GM12878 (cell line): ENCODE measurements around the gene SACM1L. TPM values are rescaled to one million over a fixed set of nuclear protein-coding genes. Genes with fewer than 3 reads are reported as not detected.

ENCODE experiments used
- ATAC-seq: fragments of 200-7000 bp; cut with Tn5 transposase; 3 replicates; pipeline ENCODE4 v1.9.1; 2020; ENCODE audit warnings: mild to moderate bottlenecking, moderate library complexity
- BruUV-seq: library from RNA; stranded (reverse); fragments of 400-500 nt; replicated peaks from 2 replicates; lab custom pipeline; 2021; lab: Mats Ljungman, UMichigan
- CTCF ChIA-PET: fragments of 300-600 bp; sonication (Branson Sonifier 250); formaldehyde crosslinking; extraction: SDS; loops from one replicate; lab custom pipeline; 2021; ENCODE audit warnings: inconsistent platforms; lab: Yijun Ruan, JAX
- POLR2A ChIA-PET: fragments of 350-600 bp; formaldehyde crosslinking; extraction: SDS; loops from one replicate; lab custom pipeline; 2021; ENCODE audit warnings: inconsistent platforms; lab: Charles Lee
- RAD21 ChIA-PET: fragments of 300-600 bp; sonication (Branson Sonifier 250); formaldehyde crosslinking; loops from one replicate; lab custom pipeline; 2023; ENCODE audit warnings: antibody characterized with exemption; ENCODE audit not compliant: unreplicated experiment; lab: Charles Lee
- SMC1A ChIA-PET: fragments of 300-600 bp; sonication (Branson Sonifier 250); formaldehyde crosslinking; loops from one replicate; lab custom pipeline; 2023; ENCODE audit not compliant: unreplicated experiment, uncharacterized antibody; lab: Charles Lee
- DNase-seq: peaks from one replicate; pipeline ENCODE4 v3.0.0-alpha.2; 2011; ENCODE audit warnings: low read depth, low spot score
- FAIRE-seq: peaks from 3 replicates; lab custom pipeline; 2011; peaks lifted over from hg19 to GRCh38; lab: Jason Lieb, UNC
- H2AFZ ChIP-seq: 2 replicates; pipeline ENCODE4 v1.6.0; 2011; ENCODE audit warnings: low read depth, low read length, control low read depth; ENCODE audit not compliant: control insufficient read depth
- H3K27ac ChIP-seq: 2 replicates; pipeline ENCODE4 v1.5.1; 2011; ENCODE audit warnings: control low read depth; ENCODE audit not compliant: control insufficient read depth, insufficient read depth
- H3K27me3 ChIP-seq, 2 experiments: replicated peaks in 1 of 2; 2 replicates each; pipeline versions ENCODE4 v1.6.0 to v1.6.1; 2011; ENCODE audit warnings: low read length in 1 of 2; ENCODE audit not compliant: control insufficient read depth in 2 of 2, insufficient read depth in 2 of 2
- H3K36me3 ChIP-seq, 2 experiments: 2 replicates each; pipeline ENCODE4 v1.5.1; 2011; ENCODE audit warnings: low read length in 1 of 2; ENCODE audit not compliant: control insufficient read depth in 2 of 2, insufficient read depth in 2 of 2
- H3K4me1 ChIP-seq: 2 replicates; pipeline ENCODE4 v1.6.1; 2011; ENCODE audit warnings: mild to moderate bottlenecking, low read length, moderate library complexity, mixed read lengths; ENCODE audit not compliant: control insufficient read depth, insufficient read depth
- H3K4me2 ChIP-seq: 2 replicates; pipeline ENCODE4 v1.6.0; 2011; ENCODE audit warnings: control low read depth; ENCODE audit not compliant: control insufficient read depth, insufficient read depth
- H3K4me3 ChIP-seq: fragments of 200-600 bp; sonication (generic); 2 replicates; pipeline ENCODE4 v1.5.1; 2016
- H3K79me2 ChIP-seq: 2 replicates; pipeline ENCODE4 v1.6.0; 2011; ENCODE audit warnings: low read length; ENCODE audit not compliant: control insufficient read depth, insufficient read depth
- H3K9ac ChIP-seq: 2 replicates; pipeline ENCODE4 v1.8.0; 2011; ENCODE audit warnings: low read length, control low read depth, mixed read lengths; ENCODE audit not compliant: control insufficient read depth, insufficient read depth
- H3K9me3 ChIP-seq: replicated peaks from 3 replicates; pipeline ENCODE4 v1.5.1; 2011; ENCODE audit warnings: mild to moderate bottlenecking, low read length; ENCODE audit not compliant: control insufficient read depth, insufficient read depth
- H4K20me1 ChIP-seq: 2 replicates; pipeline ENCODE4 v1.6.0; 2011; ENCODE audit not compliant: control insufficient read depth, insufficient read depth
- ATF7 ChIP-seq: fragments of 450-650 bp; IDR thresholded peaks from 2 replicates; pipeline ENCODE4 v1.6.1; 2016; ENCODE audit warnings: low read depth, mild to moderate bottlenecking
- BCL3 ChIP-seq: IDR thresholded peaks from 2 replicates; pipeline ENCODE4 v1.6.1; 2011; ENCODE audit warnings: borderline replicate concordance, low read depth, mild to moderate bottlenecking, moderate library complexity, low read length; ENCODE audit not compliant: insufficient read depth, poor library complexity, severe bottlenecking
- CREB1 ChIP-seq: IDR thresholded peaks from 2 replicates; pipeline ENCODE4 v1.6.1; 2012; ENCODE audit warnings: low read depth, mild to moderate bottlenecking, inconsistent platforms
- NKRF ChIP-seq: fragments of 450-650 bp; conservative IDR thresholded peaks from 2 replicates; pipeline ENCODE4 v1.6.1; 2017; ENCODE audit warnings: mild to moderate bottlenecking, moderate library complexity
- POU2F2 ChIP-seq: IDR thresholded peaks from 3 replicates; pipeline ENCODE4 v1.6.1; 2011; ENCODE audit warnings: low read depth, mild to moderate bottlenecking, low read length, borderline replicate concordance
- RELB ChIP-seq: fragments of 450-650 bp; IDR thresholded peaks from 2 replicates; pipeline ENCODE4 v1.6.1; 2017; ENCODE audit warnings: low read depth, mild to moderate bottlenecking, moderate library complexity
- REST ChIP-seq: IDR thresholded peaks from 2 replicates; pipeline ENCODE4 v1.6.1; 2012; ENCODE audit warnings: mild to moderate bottlenecking, low read depth, low read length
- SIN3A ChIP-seq: IDR thresholded peaks from 2 replicates; pipeline ENCODE4 v1.6.1; 2012; ENCODE audit warnings: low read depth, low read length, improper control_type of control experiment
- SUZ12 ChIP-seq: fragments of 200-600 bp; sonication (generic); IDR thresholded peaks from one replicate; pipeline ENCODE4 v1.6.1; 2018; ENCODE audit warnings: antibody characterized with exemption, mild to moderate bottlenecking; ENCODE audit not compliant: unreplicated experiment
- ZNF274 ChIP-seq: IDR thresholded peaks from one replicate; pipeline ENCODE4 v1.8.0; 2011; ENCODE audit not compliant: insufficient read length, insufficient read depth
- WGBS: methylation state at CpG from one replicate; pipeline ENCODE4 v1.1.6; 2016; ENCODE audit warnings: low lambda C conversion rate; ENCODE audit not compliant: insufficient replicate concordance, insufficient coverage; ENCODE audit errors: missing lambda C conversion rate; 5-methylcytosine and 5-hydroxymethylcytosine counted together
- in situ Hi-C: fragments of 300-500 bp; cut with MboI; formaldehyde crosslinking; loops from 9 replicates; pipeline ENCODE4 v1.14.3; 2018; ENCODE audit warnings: mixed read lengths
- intact Hi-C: fragments of 100-400 bp; cut with micrococcal nuclease; formaldehyde crosslinking; loops from one replicate; pipeline ENCODE4 v1.14.2; 2022; ENCODE audit not compliant: unreplicated experiment
- polyA plus RNA-seq, 11 experiments: library from polyadenylated mRNA; depleted of rRNA in 4 of 11; unstranded in 6 of 11; stranded (reverse) in 5 of 11; fragments of >200 nt; fragmentation: Nextera tagmentation in 4 of 11; fragmentation: Illumina TruSeq in 1 of 11; extraction: Ambion mirVana in 4 of 11; extraction: Trizol in 1 of 11; gene quantifications; 1 replicate in 1 of 11; 2 replicates in 10 of 11; pipeline versions ENCODE4 v1.2.1 to v1.2.3, GENCODE V29; 2011 to 2016; ENCODE audit warnings: inconsistent platforms in 2 of 11, missing spikeins in 2 of 11, low read depth in 1 of 11
- total RNA-seq, 4 experiments: library from RNA; depleted of rRNA in 3 of 4; stranded (reverse); fragments of >200 nt in 3 of 4; fragmentation: Illumina TruSeq in 1 of 4; extraction: Trizol in 1 of 4; gene quantifications; 2 replicates each; pipeline versions ENCODE4 v1.2.1 to v1.2.3, GENCODE V29; 2013 to 2021

The SACM1L gene
- total and polyA plus RNA-seq, 10 of the 15 experiments (the other 5 are each of a cell fraction or from before 2014, with no cell fraction given): 16.5 to 48.3 (median 28.9) TPM

- TF ChIP-seq SUZ12 (no peak), POU2F2 (no peak), RELB (no peak)
These were observed 82.1 kb downstream of the SACM1L start (continued) for GRCh38 chr3:45771166-45771775.

- Histone ChIP-seq H3K9ac (no peak overlapping the region), H3K4me1 (no peaks in the 10 kb centered on the region), H3K27ac (no peak overlapping the region), H2AFZ (no peak overlapping the region), H4K20me1 (no peaks in the 10 kb centered on the region), H3K4me2 (no peak overlapping the region), H3K9me3 (no peaks in the 10 kb centered on the region), H3K36me3 (no peaks in the 10 kb centered on the region), H3K4me3 (no peak overlapping the region), H3K79me2 (no peaks in the 10 kb centered on the region), H3K27me3 (peaks cover 0 to 2% of the 10 kb centered on the region in 2 experiments; a peak in 1 of 4 replicates)
- CTCF ChIA-PET: interaction anchor here (0.8 to 1.0 kb wide), 3 partner anchors 9 to 160 kb away, joined by 3 read pairs; no protein-coding TSS in a partner anchor
- FAIRE-seq: no peak
- WGBS: 78% methylated on average over 5 of the region's 5 CpGs
- no TSS peak for BruUV-seq
- intact Hi-C loops: no loop called here
- no peak for TF ChIP-seq NKRF
- TF ChIP-seq CREB1: no peak
- TF ChIP-seq ZNF274: no peak
- TF ChIP-seq SIN3A: no peak
- no peak for TF ChIP-seq ATF7
- TF ChIP-seq REST: no peak
- no peak for TF ChIP-seq BCL3
- POLR2A ChIA-PET: no interaction called here
- DNase-seq: no peak
- SMC1A ChIA-PET: no interaction called here
- no peak for ATAC-seq
- RAD21 ChIA-PET: no interaction called here
- in situ Hi-C loops: no loop called here
These were observed 82.6 kb downstream of the SACM1L start for GRCh38 chr3:45771831-45772230.
